ENCODE results near the gene CCKAR.

Gene CCKAR

GRCh38 chr4:26457412-26457811, 32.9 kb downstream of the CCKAR start:
- DNase-seq = no peak

- DNase-seq = no peak
Observed at GRCh38 chr4:26455571-26455970, 34.7 kb downstream of the CCKAR start.

DNA sequence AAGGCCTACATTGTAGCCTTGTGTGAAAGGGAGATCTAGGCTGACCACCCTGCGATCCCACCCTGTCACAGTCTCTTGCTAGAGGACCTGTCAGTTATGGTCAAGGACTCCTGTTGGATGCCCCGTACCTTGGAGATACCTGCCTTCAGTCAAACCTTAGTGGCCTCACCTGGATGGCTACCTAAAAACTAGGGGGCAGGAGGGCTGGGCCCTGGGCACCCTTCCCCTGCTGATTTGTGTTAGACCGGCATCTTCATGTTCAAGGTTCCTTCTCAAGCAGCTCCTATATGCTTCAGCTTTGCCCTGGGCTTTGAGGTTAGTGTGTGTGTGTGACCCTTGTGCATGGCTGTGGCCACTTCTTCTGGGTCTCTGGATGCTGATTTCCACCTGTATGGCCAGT, 35.3 kb downstream of the CCKAR start:
- DNase-seq = no peak

DNA sequence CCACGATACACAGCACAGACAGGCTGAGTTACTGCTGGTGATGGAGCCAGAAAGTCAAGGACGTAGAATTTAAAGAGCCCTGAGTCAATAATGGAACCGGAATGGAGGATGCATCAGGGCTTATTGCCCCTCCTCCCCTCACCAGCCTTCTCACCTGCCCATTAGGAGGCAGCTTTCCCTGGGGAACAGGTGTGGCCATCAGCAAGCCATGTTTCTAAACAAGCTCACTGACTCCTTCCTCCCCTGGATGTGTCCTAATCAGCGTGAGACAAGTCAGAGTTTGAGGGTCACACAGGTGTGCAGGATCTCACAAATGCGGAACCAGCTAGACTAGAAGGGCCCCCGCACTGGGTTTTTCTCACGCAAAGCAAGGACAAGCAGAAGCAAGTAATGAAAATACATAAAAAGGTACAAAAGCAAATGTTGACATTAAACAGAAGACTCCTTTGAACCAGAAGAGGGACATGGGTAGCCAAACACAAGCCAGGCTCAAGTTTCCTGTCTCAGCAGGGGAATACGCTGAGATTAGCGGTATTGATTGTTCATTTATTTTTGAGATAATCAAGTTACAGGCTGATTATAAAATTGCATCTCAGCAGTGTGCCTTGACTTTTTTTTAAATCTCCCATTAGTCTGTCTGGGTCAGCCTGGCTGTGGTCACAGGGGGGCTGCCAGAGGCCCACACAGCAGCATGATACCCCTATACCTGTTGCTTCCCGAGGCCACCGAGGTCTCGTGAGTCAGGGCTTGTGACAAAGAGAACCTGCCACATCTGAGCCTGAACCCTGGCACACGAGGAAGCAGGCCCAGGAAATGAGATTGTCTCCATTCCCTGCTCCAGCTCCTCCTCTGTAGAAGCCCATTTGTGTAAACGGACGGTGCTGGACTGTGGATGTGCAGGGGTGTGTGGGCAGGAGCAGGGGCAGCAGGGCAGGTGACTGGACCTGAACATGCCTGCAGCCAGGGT, 37.4 kb downstream of the CCKAR start:
- no peak for DNase-seq

GRCh38 chr4:26451597-26451996, 38.7 kb downstream of the CCKAR start:
- no peak for DNase-seq

DNA sequence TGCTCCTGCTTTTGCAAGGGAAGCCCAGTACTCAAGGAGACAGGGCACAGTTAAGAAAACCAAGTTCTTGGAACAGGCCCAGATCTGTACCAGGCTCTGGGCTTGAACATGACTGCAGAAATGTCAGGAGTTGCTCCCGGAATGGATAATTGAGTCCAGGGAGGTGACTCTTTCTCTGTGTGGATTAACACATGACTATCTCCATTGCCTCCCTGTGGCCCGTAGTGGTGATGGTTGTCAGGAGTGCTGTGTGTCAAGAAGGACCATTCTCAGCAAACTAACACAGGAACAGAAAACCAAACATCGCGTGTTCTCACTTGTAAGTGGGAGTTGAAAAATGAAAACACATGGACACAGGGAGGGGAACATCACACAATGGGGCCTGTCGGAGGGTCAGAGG, 39.9 kb downstream of the CCKAR start:
- DNase-seq = no peak

DNA sequence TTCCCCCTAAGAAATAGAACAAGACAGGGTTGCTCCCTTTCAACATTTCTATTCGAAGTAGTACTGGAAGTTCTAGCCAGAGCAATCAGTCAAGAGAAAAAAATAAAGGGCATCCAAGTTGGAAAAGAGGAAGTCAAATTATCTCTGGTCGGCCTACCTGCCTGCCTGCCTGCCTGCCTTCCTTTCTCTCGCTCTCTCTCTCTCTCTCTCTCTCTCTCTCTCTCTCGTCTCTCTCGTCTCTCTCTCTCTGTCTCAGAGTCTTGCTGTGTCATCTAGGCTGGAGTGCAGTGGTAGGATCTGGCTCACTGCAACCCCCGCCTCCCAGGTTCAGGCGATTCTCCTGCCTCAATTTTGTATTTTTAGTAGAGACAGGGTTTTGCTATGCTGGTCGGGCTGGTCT, 42.9 kb downstream of the CCKAR start:
- DNase-seq = no peak

DNA sequence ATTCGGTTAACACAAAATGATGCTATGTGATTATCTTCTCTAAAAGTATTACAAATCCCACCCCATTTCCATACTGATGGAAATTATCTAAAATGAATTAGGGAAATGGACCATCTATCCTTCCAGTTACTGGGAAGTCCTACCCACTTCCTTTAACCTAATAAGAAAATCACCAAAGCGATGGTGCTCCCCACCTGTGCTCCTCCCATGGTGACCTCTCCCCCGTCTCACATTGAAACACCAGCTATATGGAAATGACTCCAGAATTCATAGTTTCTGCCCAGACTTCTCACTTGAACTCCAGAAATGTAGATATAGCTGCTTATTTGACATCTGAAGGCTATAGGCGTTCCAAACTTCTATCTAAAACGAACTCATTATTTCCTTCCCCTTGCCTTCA, 48.5 kb downstream of the CCKAR start:
- DNase-seq = no peak

DNA sequence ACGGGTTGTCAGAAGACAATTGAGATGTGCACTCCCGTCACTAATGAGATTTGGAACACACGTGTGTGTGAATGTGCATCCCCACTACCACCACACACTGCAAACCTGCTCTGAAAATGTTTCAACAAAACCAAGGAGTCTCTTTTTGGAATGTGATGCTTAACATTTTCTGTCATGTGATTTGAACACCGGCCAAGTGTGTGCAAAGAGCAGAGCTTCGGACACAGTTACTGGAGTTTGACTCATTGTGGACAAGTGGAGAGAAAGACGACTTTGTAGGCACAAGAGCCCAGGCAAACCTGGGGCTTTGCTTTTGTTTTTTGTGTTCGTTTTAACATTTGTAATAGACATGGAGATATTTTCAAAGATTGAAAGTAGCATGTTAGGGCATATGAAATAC, 49.2 kb downstream of the CCKAR start:
- DNase-seq = no peak

DNA sequence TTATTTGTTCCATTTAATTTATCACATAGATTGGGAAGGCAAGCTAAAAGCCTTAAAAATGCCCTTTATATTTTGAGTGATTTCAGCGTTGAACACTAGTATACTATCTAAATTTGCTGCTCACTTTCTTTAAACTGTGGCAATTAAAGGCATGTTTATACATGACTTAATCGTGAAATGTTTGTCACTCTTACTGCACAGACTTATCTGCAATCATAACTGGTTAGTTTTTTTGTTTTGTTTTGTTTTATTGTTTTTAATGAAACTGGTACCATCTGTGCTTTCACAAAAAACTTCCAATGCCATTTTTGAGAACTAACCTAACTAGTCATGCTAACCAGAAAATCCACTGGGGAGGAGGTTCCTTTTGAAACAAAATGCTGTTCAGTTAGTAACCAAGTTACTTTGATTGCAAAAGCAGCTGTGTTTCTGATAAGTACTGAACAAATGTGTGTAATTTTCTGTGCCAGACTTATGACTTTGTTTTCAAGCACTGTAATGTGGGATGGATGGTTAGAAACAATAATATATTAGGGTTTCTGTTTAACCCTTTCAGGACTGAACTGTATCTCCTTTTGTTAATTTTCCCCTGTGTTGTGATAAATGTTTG, 56.1 kb downstream of the CCKAR start:
- no peak for DNase-seq

GRCh38 chr4:26433556-26433955, 56.7 kb downstream of the CCKAR start:
- no peak for DNase-seq

GRCh38 chr4:26432419-26432818, 57.9 kb downstream of the CCKAR start:
- DNase-seq = no peak

GRCh38 chr4:26431461-26432180, 58.7 kb downstream of the CCKAR start:
- DNase-seq = no peak

Measured in NCI-H82 (cell line).